Measurements from ENCODE around the gene LAPTM5.

Gene LAPTM5

DNA sequence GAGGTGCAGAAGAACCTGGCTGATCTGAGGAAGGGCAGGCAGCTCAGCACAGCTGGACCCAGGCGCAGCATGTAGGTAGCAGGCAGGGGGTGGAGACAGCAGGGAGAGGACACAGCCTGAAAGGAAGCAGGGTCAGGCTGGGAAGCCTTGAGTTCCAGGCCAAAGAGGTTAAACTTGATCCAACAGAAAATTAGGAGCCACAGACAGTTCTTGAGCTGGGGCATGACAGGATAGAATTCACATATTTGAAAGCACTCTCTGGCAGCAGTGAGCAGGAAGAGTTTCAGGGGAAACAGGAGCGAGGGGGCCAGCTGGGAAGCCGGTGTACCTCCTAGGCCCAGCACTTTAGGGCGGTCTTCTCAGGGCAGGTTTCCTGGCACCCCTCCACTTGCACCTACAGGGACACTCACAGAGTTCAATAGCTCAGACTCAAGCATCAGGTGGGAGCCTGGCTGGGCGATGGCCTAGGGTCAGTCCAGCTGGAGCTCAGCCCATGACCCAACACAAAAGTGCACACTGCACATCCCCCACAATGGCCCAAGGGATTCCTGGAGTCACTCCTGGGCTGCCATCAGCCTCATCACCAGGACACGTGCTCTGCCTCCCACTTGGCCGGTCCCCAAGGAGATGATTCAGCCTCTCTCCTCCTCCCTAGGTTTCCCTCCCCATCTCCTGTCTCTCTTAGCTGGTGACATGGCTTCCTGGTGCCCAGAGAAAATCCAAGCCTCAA, 56.9 kb downstream of the LAPTM5 start:
- DNase-seq (ENCODE audit: low read depth, low spot score) = peak; percentile 60
- H3K4me3 ChIP-seq (ENCODE audit: low read depth, low read length) = no peak overlapping the region
- TF ChIP-seq, protein P1, sequence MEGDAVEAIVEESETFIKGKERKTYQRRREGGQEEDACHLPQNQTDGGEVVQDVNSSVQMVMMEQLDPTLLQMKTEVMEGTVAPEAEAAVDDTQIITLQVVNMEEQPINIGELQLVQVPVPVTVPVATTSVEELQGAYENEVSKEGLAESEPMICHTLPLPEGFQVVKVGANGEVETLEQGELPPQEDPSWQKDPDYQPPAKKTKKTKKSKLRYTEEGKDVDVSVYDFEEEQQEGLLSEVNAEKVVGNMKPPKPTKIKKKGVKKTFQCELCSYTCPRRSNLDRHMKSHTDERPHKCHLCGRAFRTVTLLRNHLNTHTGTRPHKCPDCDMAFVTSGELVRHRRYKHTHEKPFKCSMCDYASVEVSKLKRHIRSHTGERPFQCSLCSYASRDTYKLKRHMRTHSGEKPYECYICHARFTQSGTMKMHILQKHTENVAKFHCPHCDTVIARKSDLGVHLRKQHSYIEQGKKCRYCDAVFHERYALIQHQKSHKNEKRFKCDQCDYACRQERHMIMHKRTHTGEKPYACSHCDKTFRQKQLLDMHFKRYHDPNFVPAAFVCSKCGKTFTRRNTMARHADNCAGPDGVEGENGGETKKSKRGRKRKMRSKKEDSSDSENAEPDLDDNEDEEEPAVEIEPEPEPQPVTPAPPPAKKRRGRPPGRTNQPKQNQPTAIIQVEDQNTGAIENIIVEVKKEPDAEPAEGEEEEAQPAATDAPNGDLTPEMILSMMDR (IDR thresholded peaks at IDR 0.05; ENCODE audit: low read depth, low read length) = no peak
- in situ Hi-C loops (cut with HindIII; ENCODE audit: low sequenced_read_pairs) = no loop called here

DNA sequence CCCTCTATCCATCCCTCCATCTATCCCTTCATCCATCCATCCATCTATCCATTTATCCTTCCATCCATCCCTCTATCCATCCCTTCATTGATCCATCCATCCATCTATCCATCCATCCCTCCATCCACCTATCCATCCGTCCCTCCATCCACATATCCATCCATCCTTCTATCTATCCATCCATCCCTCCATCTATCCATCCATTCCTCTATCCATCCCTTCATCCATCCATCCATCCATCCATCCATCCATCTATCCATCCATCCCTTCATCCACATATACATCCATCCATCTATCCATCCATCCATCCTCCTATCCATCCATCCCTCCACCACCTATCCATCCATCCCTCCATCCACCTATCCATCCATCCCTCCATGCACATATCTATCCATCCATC, 57.8 kb downstream of the LAPTM5 start:
- no peak for DNase-seq (ENCODE audit: low read depth, low spot score)
- TF ChIP-seq, protein P1 (IDR thresholded peaks at IDR 0.05; ENCODE audit: low read depth, low read length) = no peak
- H3K4me3 ChIP-seq (ENCODE audit: low read depth, low read length) = no peak overlapping the region
- in situ Hi-C loops (cut with HindIII; ENCODE audit: low sequenced_read_pairs) = no loop called here

DNA sequence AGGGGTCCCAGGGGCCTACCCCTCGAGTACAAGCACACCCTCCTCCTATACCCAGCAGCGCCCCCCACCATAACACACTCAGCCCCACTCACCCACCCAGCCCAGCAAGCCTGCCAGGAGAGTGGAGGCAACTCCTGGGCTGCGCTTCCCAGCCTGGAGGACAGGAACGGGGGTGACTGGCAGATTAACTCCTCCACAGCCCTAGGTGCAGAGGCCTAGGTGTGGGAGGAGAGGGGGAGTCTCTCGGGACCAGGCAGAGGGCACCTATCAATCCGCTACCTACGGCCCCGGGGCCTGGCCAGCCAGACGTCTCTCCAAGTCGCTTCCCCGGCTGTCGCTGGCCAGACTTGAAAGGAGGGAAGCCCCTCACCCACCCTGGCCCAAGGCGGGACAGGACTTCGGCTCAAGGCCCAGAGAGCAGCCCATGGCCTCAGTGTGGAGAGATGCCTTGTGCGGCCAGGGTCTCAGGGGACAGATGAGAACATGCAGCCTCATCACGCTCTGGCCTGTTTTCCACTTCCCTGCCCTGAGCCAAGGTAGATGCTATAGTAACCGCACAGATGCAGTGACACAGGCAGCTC, 59.1 kb downstream of the LAPTM5 start:
- DNase-seq (ENCODE audit: low read depth, low spot score) = no peak
- no peak overlapping the region for H3K4me3 ChIP-seq (ENCODE audit: low read depth, low read length)
- TF ChIP-seq, protein P1 (IDR thresholded peaks at IDR 0.05; ENCODE audit: low read depth, low read length) = no peak
- in situ Hi-C loops (cut with HindIII; ENCODE audit: low sequenced_read_pairs) = no loop called here

GRCh38 chr1:30697571-30698376, 59.8 kb downstream of the LAPTM5 start:
- TF ChIP-seq, protein P1 (IDR thresholded peaks at IDR 0.05; ENCODE audit: low read depth, low read length) = no peak

GRCh38 chr1:30696831-30697230, 60.7 kb downstream of the LAPTM5 start:
- TF ChIP-seq, protein P1 (IDR thresholded peaks at IDR 0.05; ENCODE audit: low read depth, low read length) = no peak
- in situ Hi-C loops (cut with HindIII; ENCODE audit: low sequenced_read_pairs) = no loop called here
- H3K4me3 ChIP-seq (ENCODE audit: low read depth, low read length) = no peak overlapping the region
- no peak for DNase-seq (ENCODE audit: low read depth, low spot score)

More at GRCh38 chr1:30697571-30698376, 59.8 kb downstream of the LAPTM5 start:
- in situ Hi-C loops (cut with HindIII; ENCODE audit: low sequenced_read_pairs) = no loop called here
- no peak overlapping the region for H3K4me3 ChIP-seq (ENCODE audit: low read depth, low read length)
- no peak for DNase-seq (ENCODE audit: low read depth, low spot score)

DNA sequence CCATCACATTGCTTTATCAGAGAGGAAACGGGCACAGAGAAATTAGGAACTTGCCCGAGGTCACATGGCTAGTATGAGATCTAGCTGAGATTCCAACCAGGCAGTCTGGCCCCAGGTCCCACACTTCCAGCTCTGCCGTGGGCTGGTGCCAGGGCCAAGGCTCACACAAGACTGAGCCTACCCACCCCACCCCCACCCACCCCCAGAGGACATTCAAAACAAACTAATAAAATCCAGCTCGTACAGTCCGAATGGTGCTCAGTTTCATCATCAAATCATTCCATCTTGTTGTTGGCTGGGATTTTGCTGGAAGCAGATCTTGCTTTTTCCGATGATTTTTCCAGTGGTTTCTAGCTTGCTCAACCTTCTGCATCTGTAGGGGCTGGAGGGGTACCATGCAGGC, 62.1 kb downstream of the LAPTM5 start:
- no peak for DNase-seq (ENCODE audit: low read depth, low spot score)
- in situ Hi-C loops (cut with HindIII; ENCODE audit: low sequenced_read_pairs) = no loop called here
- TF ChIP-seq, protein P1 (IDR thresholded peaks at IDR 0.05; ENCODE audit: low read depth, low read length) = no peak
- H3K4me3 ChIP-seq (ENCODE audit: low read depth, low read length) = no peak overlapping the region
